ENCODE measurements around the gene KDM3A.

Gene KDM3A

DNA sequence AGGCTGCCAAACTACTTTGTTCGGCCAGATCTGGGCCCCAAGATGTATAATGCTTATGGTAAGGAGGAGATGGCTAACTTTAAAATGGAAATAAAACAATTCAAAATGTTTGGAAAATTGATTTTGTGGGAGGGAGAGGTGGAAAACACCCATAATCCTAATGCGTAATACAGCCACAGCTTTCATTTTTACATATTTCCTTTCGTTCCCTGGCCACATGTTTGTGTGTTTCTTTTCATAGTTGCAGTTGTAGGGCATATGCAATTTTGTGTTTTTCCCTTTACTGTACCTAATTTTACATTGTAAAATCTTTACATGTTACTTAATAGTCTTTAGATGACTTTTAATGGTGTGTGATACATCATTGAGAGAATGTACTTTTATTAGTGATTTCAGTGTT is 44.6 kb downstream of the KDM3A start:
- ChIA-PET POLR2A (no interaction called here), CTCF (interaction anchor here (0.7 kb wide), 1 partner anchor 829 kb away, joined by 3 read pairs; no protein-coding TSS in a partner anchor)

DNA sequence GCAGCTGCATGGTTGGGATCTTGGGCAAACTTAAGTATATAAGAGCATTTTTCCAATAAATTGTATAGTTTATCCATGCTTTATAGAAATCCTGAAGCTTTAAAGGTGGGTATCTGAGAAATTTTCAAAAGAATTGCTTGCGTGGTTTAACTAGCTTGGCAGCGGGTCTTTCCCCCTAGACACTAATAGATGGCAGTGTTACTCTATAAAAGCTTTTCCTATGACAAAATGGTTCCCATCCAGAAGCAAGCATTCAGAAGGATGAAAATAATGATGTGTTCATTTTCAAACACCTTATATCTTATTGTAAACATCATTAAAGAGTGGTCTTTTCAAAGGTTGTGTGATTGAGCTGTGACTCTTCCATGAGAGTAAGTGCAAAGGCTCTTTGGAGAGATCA is 45.9 kb downstream of the KDM3A start:
- Histone ChIP-seq H3K4me3 (ENCODE audit: low read depth, low read length) (no peak overlapping the region), H3K9me3 (ENCODE audit: control insufficient read depth, insufficient read depth, low read depth, low read length) (no peaks in the 10 kb centered on the region), H3K4me1 (ENCODE audit: control insufficient read depth, insufficient read depth, low read length) (no peaks in the 10 kb centered on the region), H3K27ac (ENCODE audit: extremely low read depth, low read depth, low read length) (no peak overlapping the region), H3K36me3 (ENCODE audit: control insufficient read depth in 2 of 2, insufficient read depth in 1 of 2, low read length in 2 of 2) (peaks cover 58 to 97% of the 10 kb centered on the region in 2 experiments; a peak in 2 of 3 replicates)
- CTCF ChIA-PET, result interaction anchor here (0.6 to 1.0 kb wide), 4 partner anchors 19 to 322 kb away, joined by 3 read pairs; no protein-coding TSS in a partner anchor
- TF ChIP-seq ZNF280D (tag by site-specific recombination; IDR thresholded peaks at IDR 0.05), result no peak
- no peak for TF ChIP-seq ZNF133 (tag by site-specific recombination; IDR thresholded peaks at IDR 0.05)
- TF ChIP-seq, protein P1, sequence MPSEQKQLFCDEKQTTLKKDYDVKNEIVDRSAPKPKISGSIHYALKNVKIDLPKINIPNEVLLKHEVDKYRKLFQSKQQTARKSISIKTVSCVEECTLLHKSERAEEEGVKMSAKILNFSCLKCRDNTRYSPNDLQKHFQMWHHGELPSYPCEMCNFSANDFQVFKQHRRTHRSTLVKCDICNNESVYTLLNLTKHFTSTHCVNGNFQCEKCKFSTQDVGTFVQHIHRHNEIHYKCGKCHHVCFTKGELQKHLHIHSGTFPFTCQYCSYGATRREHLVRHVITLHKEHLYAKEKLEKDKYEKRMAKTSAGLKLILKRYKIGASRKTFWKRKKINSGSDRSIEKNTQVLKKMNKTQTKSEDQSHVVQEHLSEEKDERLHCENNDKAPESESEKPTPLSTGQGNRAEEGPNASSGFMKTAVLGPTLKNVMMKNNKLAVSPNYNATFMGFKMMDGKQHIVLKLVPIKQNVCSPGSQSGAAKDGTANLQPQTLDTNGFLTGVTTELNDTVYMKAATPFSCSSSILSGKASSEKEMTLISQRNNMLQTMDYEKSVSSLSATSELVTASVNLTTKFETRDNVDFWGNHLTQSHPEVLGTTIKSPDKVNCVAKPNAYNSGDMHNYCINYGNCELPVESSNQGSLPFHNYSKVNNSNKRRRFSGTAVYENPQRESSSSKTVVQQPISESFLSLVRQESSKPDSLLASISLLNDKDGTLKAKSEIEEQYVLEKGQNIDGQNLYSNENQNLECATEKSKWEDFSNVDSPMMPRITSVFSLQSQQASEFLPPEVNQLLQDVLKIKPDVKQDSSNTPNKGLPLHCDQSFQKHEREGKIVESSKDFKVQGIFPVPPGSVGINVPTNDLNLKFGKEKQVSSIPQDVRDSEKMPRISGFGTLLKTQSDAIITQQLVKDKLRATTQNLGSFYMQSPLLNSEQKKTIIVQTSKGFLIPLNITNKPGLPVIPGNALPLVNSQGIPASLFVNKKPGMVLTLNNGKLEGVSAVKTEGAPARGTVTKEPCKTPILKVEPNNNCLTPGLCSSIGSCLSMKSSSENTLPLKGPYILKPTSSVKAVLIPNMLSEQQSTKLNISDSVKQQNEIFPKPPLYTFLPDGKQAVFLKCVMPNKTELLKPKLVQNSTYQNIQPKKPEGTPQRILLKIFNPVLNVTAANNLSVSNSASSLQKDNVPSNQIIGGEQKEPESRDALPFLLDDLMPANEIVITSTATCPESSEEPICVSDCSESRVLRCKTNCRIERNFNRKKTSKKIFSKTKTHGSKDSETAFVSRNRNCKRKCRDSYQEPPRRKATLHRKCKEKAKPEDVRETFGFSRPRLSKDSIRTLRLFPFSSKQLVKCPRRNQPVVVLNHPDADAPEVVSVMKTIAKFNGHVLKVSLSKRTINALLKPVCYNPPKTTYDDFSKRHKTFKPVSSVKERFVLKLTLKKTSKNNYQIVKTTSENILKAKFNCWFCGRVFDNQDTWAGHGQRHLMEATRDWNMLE (tag by site-specific recombination; conservative IDR thresholded peaks at IDR 0.05; ENCODE audit: low read depth), result no peak
- TF ChIP-seq ZNF335 (tag by site-specific recombination; conservative IDR thresholded peaks at IDR 0.05), result no peak
- no peak for TF ChIP-seq HOXD13 (CRISPR knock-in tag; IDR thresholded peaks at IDR 0.05; ENCODE audit: borderline replicate concordance)
- no peak for TF ChIP-seq SCRT1 (tag by site-specific recombination; IDR thresholded peaks at IDR 0.05; ENCODE audit: borderline replicate concordance)
- TF ChIP-seq INSM2 (tag by site-specific recombination; IDR thresholded peaks at IDR 0.05), result no peak
- no peak for TF ChIP-seq ZNF248 (tag by site-specific recombination; IDR thresholded peaks at IDR 0.05)
- POLR2A ChIA-PET, result no interaction called here

More for the DNA sequence above, 44.6 kb downstream of the KDM3A start:
- Histone ChIP-seq H3K9me3 (ENCODE audit: control insufficient read depth, insufficient read depth, low read depth, low read length) (no peaks in the 10 kb centered on the region), H3K36me3 (ENCODE audit: control insufficient read depth in 2 of 2, insufficient read depth in 1 of 2, low read length in 2 of 2) (peaks cover 69 to 97% of the 10 kb centered on the region in 2 experiments), H3K4me3 (ENCODE audit: low read depth, low read length) (no peak overlapping the region), H3K27ac (ENCODE audit: extremely low read depth, low read depth, low read length) (no peak overlapping the region), H3K4me1 (ENCODE audit: control insufficient read depth, insufficient read depth, low read length) (no peaks in the 10 kb centered on the region)
- no peak for TF ChIP-seq ZNF184 (tag by site-specific recombination; IDR thresholded peaks at IDR 0.05)
- TF ChIP-seq ZNF350 (tag by site-specific recombination; IDR thresholded peaks at IDR 0.05), result no peak
- no peak for TF ChIP-seq ZNF549 (tag by site-specific recombination; IDR thresholded peaks at IDR 0.05)
- TF ChIP-seq ZNF394 (tag by site-specific recombination; IDR thresholded peaks at IDR 0.05; ENCODE audit: borderline replicate concordance), result no peak
- TF ChIP-seq ZNF248 (tag by site-specific recombination; IDR thresholded peaks at IDR 0.05), result no peak
- TF ChIP-seq OSR2 (tag by site-specific recombination; IDR thresholded peaks at IDR 0.05), result no peak
- no peak for TF ChIP-seq ZNF548 (tag by site-specific recombination; IDR thresholded peaks at IDR 0.05)
- TF ChIP-seq ZNF514 (tag by site-specific recombination; IDR thresholded peaks at IDR 0.05), result no peak
- no peak for TF ChIP-seq GLI4 (tag by site-specific recombination; IDR thresholded peaks at IDR 0.05)
- no peak for TF ChIP-seq KLF16 (tag by site-specific recombination; IDR thresholded peaks at IDR 0.05)
- TF ChIP-seq, protein P2, sequence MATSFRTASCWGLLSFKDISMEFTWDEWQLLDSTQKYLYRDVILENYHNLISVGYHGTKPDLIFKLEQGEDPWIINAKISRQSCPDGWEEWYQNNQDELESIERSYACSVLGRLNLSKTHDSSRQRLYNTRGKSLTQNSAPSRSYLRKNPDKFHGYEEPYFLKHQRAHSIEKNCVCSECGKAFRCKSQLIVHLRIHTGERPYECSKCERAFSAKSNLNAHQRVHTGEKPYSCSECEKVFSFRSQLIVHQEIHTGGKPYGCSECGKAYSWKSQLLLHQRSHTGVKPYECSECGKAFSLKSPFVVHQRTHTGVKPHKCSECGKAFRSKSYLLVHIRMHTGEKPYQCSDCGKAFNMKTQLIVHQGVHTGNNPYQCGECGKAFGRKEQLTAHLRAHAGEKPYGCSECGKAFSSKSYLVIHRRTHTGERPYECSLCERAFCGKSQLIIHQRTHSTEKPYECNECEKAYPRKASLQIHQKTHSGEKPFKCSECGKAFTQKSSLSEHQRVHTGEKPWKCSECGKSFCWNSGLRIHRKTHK (tag by site-specific recombination; IDR thresholded peaks at IDR 0.05), result no peak
- no peak for TF ChIP-seq ZNF510 (tag by site-specific recombination; IDR thresholded peaks at IDR 0.05; ENCODE audit: insufficient replicate concordance)
- no peak for TF ChIP-seq TRIM28 (IDR thresholded peaks at IDR 0.05; ENCODE audit: borderline replicate concordance, low read length)
- no peak for TF ChIP-seq SCRT1 (tag by site-specific recombination; IDR thresholded peaks at IDR 0.05; ENCODE audit: borderline replicate concordance)
- TF ChIP-seq MEIS1 (CRISPR knock-in tag; IDR thresholded peaks at IDR 0.05; ENCODE audit: borderline replicate concordance), result no peak
- TF ChIP-seq, protein P3, sequence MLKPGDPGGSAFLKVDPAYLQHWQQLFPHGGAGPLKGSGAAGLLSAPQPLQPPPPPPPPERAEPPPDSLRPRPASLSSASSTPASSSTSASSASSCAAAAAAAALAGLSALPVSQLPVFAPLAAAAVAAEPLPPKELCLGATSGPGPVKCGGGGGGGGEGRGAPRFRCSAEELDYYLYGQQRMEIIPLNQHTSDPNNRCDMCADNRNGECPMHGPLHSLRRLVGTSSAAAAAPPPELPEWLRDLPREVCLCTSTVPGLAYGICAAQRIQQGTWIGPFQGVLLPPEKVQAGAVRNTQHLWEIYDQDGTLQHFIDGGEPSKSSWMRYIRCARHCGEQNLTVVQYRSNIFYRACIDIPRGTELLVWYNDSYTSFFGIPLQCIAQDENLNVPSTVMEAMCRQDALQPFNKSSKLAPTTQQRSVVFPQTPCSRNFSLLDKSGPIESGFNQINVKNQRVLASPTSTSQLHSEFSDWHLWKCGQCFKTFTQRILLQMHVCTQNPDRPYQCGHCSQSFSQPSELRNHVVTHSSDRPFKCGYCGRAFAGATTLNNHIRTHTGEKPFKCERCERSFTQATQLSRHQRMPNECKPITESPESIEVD (tag by site-specific recombination; IDR thresholded peaks at IDR 0.05), result no peak
- TF ChIP-seq ZNF133 (tag by site-specific recombination; IDR thresholded peaks at IDR 0.05), result no peak
- no peak for TF ChIP-seq ZSCAN23 (tag by site-specific recombination; IDR thresholded peaks at IDR 0.05)
- no peak for TF ChIP-seq KLF8 (tag by site-specific recombination; IDR thresholded peaks at IDR 0.05)
- TF ChIP-seq ZNF664 (tag by site-specific recombination; IDR thresholded peaks at IDR 0.05), result no peak

All from HEK293 (cell line).